Suprapubic skin (tissue), 4 donors: ENCODE measurements around the gene SCAPER.
"Not testable (repeated sequence)": the region's sequence is repeated elsewhere in the genome, so short reads cannot be mapped to it uniquely, and the experiment has no call there.

Experiments used
- EP300 ChIP-seq: sonication (generic); formaldehyde crosslinking; IDR thresholded peaks from one replicate; pipeline ENCODE4 v1.6.1; 2017; ENCODE audit warnings: antibody characterized with exemption
- POLR2A ChIP-seq, 2 donors: fragments of 450-650 bp; IDR thresholded peaks; one replicate each; pipeline ENCODE4 v1.6.1; 2017; ENCODE audit warnings: antibody characterized with exemption in 2 of 2, mild to moderate bottlenecking in 2 of 2, moderate library complexity in 2 of 2
- POLR2AphosphoS5 ChIP-seq, 3 donors: sonication (generic); formaldehyde crosslinking; IDR thresholded peaks; one replicate each; pipeline ENCODE4 v1.6.1; 2017; ENCODE audit warnings: antibody characterized with exemption in 3 of 3
- TF ChIP-seq, protein P1 (sequence below), 2 donors: fragments of 200-600 bp in 1 of 2; fragments of 450-650 bp in 1 of 2; sonication (generic) in 1 of 2; IDR thresholded peaks; one replicate each; pipeline ENCODE4 v1.5.1; 2016 to 2019; ENCODE audit warnings: antibody characterized with exemption in 2 of 2, mild to moderate bottlenecking in 1 of 2, moderate library complexity in 1 of 2

- TF ChIP-seq, protein P1, sequence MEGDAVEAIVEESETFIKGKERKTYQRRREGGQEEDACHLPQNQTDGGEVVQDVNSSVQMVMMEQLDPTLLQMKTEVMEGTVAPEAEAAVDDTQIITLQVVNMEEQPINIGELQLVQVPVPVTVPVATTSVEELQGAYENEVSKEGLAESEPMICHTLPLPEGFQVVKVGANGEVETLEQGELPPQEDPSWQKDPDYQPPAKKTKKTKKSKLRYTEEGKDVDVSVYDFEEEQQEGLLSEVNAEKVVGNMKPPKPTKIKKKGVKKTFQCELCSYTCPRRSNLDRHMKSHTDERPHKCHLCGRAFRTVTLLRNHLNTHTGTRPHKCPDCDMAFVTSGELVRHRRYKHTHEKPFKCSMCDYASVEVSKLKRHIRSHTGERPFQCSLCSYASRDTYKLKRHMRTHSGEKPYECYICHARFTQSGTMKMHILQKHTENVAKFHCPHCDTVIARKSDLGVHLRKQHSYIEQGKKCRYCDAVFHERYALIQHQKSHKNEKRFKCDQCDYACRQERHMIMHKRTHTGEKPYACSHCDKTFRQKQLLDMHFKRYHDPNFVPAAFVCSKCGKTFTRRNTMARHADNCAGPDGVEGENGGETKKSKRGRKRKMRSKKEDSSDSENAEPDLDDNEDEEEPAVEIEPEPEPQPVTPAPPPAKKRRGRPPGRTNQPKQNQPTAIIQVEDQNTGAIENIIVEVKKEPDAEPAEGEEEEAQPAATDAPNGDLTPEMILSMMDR (IDR thresholded peaks at IDR 0.05) = not testable (repeated sequence)
- TF ChIP-seq POLR2A (IDR thresholded peaks at IDR 0.05); POLR2AphosphoS5 (IDR thresholded peaks at IDR 0.05); EP300: not testable (repeated sequence)
These were observed 5.2 kb downstream of the SCAPER start for GRCh38 chr15:76899931-76900310.
